ENCODE measurements around the gene NOSIP. TPM values are rescaled to one million over a fixed set of nuclear protein-coding genes. Genes with fewer than 3 reads are reported as not detected.

The NOSIP gene
- total and polyA plus RNA-seq, 10 of the 15 experiments (the other 5 are each of a cell fraction or from before 2014, with no cell fraction given), result 7.2 to 85.5 (median 48.4) TPM

GRCh38 chr19:49581007-49581508 is 702 bp upstream of the NOSIP start, which contains the start of gene PRRG2:
Gene PRRG2, plus strand, starts transcription at chr19:49581316. Its CDS starts 1,904 bp downstream, at chr19:49583220.
- peaks cover 7% of the 10 kb centered on the region; the same call in 1 of the 2 replicates for H3K4me1 ChIP-seq (ENCODE audit: control insufficient read depth, insufficient read depth, low read length)
- ChIA-PET POLR2A (interaction anchor here (0.5 to 2.9 kb wide), 12 partner anchors 9 to 702 kb away, joined by 3 to 23 read pairs (median 9); partner anchors contain the start of genes BCL2L12, IRF3, PIH1D1 and PRMT1), RAD21 (ENCODE audit: unreplicated experiment) (interaction anchor here (0.7 to 2.6 kb wide), 8 partner anchors 8 to 112 kb away, joined by 3 to 14 read pairs (median 4); partner anchors contain the start of genes PRMT1 and RRAS), SMC1A (ENCODE audit: uncharacterized antibody, unreplicated experiment) (interaction anchor here (1.2 to 3.4 kb wide), 7 partner anchors 9 to 95 kb away, joined by 3 to 14 read pairs (median 7); partner anchors contain the start of genes PRMT1, PRR12, RRAS and SCAF1), CTCF (interaction anchor here (0.6 to 4.2 kb wide), 7 partner anchors 11 to 99 kb away, joined by 3 to 48 read pairs (median 3); partner anchors contain the start of genes BCL2L12, IRF3 and SCAF1)
- no peak for TF ChIP-seq TAF1 (IDR thresholded peaks at IDR 0.05; ENCODE audit: borderline replicate concordance, low read depth, low read length)
- TF ChIP-seq TCF7 (IDR thresholded peaks at IDR 0.05; ENCODE audit: borderline replicate concordance), result no peak
- TF ChIP-seq HSF1 (IDR thresholded peaks at IDR 0.05; ENCODE audit: low read depth, low read length), result no peak
- no peak for TF ChIP-seq CHD2 (IDR thresholded peaks at IDR 0.05; ENCODE audit: borderline replicate concordance, low read depth, low read length)
- TF ChIP-seq ZNF384 (IDR thresholded peaks at IDR 0.05; ENCODE audit: borderline replicate concordance, low read depth, low read length), result no peak
- no peak for TF ChIP-seq LARP7 (IDR thresholded peaks at IDR 0.05)
- no peak for TF ChIP-seq RAD21 (IDR thresholded peaks at IDR 0.05; ENCODE audit: insufficient read depth, low read depth, low read length)
- no peak for TF ChIP-seq EP300 (IDR thresholded peaks at IDR 0.05; ENCODE audit: borderline replicate concordance in 1 of 2, control insufficient read depth in 1 of 2, low read depth in 2 of 2, low read length in 2 of 2)
- TF ChIP-seq ZBED1 (IDR thresholded peaks at IDR 0.05; ENCODE audit: borderline replicate concordance), result no peak
- no peak for TF ChIP-seq SMAD5 (IDR thresholded peaks at IDR 0.05; ENCODE audit: low read depth)
- no peak for TF ChIP-seq CHD1 (IDR thresholded peaks at IDR 0.05; ENCODE audit: low read depth, low read length)
- no peak for TF ChIP-seq WRNIP1 (IDR thresholded peaks at IDR 0.05; ENCODE audit: borderline replicate concordance, low read depth, low read length)
- intact Hi-C loops (cut with micrococcal nuclease; ENCODE audit: unreplicated experiment), result no loop called here
- H3K4me3 ChIP-seq, result peak within 1 kb of the TSS; percentile 77
- no peak for FAIRE-seq
- BruUV-seq (replicated peaks), result TSS peak; percentile 92
- peak within 1 kb of the TSS; percentile 99 for H2AFZ ChIP-seq (ENCODE audit: control insufficient read depth, low read depth, low read length)
- peaks cover 17% of the 10 kb centered on the region for H3K79me2 ChIP-seq (ENCODE audit: control insufficient read depth, insufficient read depth, low read length)
- DNase-seq (ENCODE audit: low read depth, low spot score), result no peak
- H3K4me2 ChIP-seq (ENCODE audit: control insufficient read depth, insufficient read depth), result peak within 1 kb of the TSS; percentile 85
- H3K27me3 ChIP-seq (replicated peaks in 1 of 2; ENCODE audit: control insufficient read depth in 2 of 2, insufficient read depth in 2 of 2, low read length in 1 of 2), result no peaks in the 10 kb centered on the region
- no peaks in the 10 kb centered on the region for H4K20me1 ChIP-seq (ENCODE audit: control insufficient read depth, insufficient read depth)
- H3K9me3 ChIP-seq (replicated peaks; ENCODE audit: control insufficient read depth, insufficient read depth, low read length), result no peaks in the 10 kb centered on the region
- in situ Hi-C loops (cut with MboI), result no loop called here
- peak within 1 kb of the TSS; percentile 65 for H3K27ac ChIP-seq (ENCODE audit: control insufficient read depth, insufficient read depth)
- 29% methylated on average over 15 of the region's 15 CpGs for WGBS (ENCODE audit: insufficient coverage, insufficient replicate concordance, low lambda C conversion rate, missing lambda C conversion rate)
- ATAC-seq, result no peak
- no peaks in the 10 kb centered on the region; a peak in 1 of 4 replicates for H3K36me3 ChIP-seq (ENCODE audit: control insufficient read depth in 2 of 2, insufficient read depth in 2 of 2, low read length in 1 of 2)
- peak within 1 kb of the TSS; percentile 86 for H3K9ac ChIP-seq (ENCODE audit: control insufficient read depth, insufficient read depth, low read length)

Measured in GM12878 (cell line).